Left ventricle myocardium inferior (tissue), 1 donor: ENCODE results near the gene LOC128125822.

Source experiments
- DNase-seq: peaks from one replicate; pipeline ENCODE4 v3.0.0-alpha.2; 2020
- H3K27ac ChIP-seq: fragments of 200-600 bp; replicated peaks from 2 replicates; pipeline ENCODE4 v1.8.0; 2021
- H3K27me3 ChIP-seq: fragments of 200-600 bp; 2 replicates; pipeline ENCODE4 v1.8.0; 2021; ENCODE audit warnings: low read depth
- H3K36me3 ChIP-seq: fragments of 200-600 bp; 2 replicates; pipeline ENCODE4 v1.8.0; 2021
- H3K4me1 ChIP-seq: fragments of 200-600 bp; 2 replicates; pipeline ENCODE4 v1.8.0; 2021
- H3K4me3 ChIP-seq: fragments of 200-600 bp; 2 replicates; pipeline ENCODE4 v1.8.0; 2021; ENCODE audit warnings: mild to moderate bottlenecking, moderate library complexity
- H3K9me3 ChIP-seq: fragments of 200-600 bp; replicated peaks from 2 replicates; pipeline ENCODE4 v1.8.0; 2021
- CTCF ChIP-seq: fragments of 200-600 bp; IDR thresholded peaks from 2 replicates; pipeline ENCODE4 v1.8.0; 2021; ENCODE audit warnings: antibody characterized with exemption, mild to moderate bottlenecking, borderline replicate concordance
- intact Hi-C: fragments of 100-400 bp; cut with micrococcal nuclease; formaldehyde crosslinking; loops from one replicate; pipeline ENCODE4 v1.11.0; 2022
- donor health status: DM: no; HTN: yes; CAD: no; lungs with severe emphysema.

LOC128125822 gene

GRCh38 chr6:63533952-63534351, 38.3 kb upstream of the LOC128125822 start:
- TF ChIP-seq CTCF, result no peak
- Histone ChIP-seq H3K27ac (no peak overlapping the region), H3K4me3 (no peak overlapping the region), H3K36me3 (no peaks in the 10 kb centered on the region), H3K27me3 (no peaks in the 10 kb centered on the region), H3K9me3 (no peaks in the 10 kb centered on the region), H3K4me1 (no peaks in the 10 kb centered on the region)
- DNase-seq, result no peak
- intact Hi-C loops, result no loop called here

GRCh38 chr6:63537201-63537958, 34.9 kb upstream of the LOC128125822 start:
- Histone ChIP-seq H3K4me3 (no peak overlapping the region), H3K27me3 (peaks cover 10% of the 10 kb centered on the region), H3K27ac (no peak overlapping the region), H3K9me3 (no peaks in the 10 kb centered on the region), H3K4me1 (no peaks in the 10 kb centered on the region), H3K36me3 (no peaks in the 10 kb centered on the region)
- TF ChIP-seq CTCF, result no peak
- intact Hi-C loops, result no loop called here
- DNase-seq, result no peak

- Histone ChIP-seq H3K36me3 (no peaks in the 10 kb centered on the region), H3K4me3 (no peak overlapping the region), H3K9me3 (no peaks in the 10 kb centered on the region), H3K4me1 (no peaks in the 10 kb centered on the region), H3K27ac (no peak overlapping the region), H3K27me3 (peaks cover 10% of the 10 kb centered on the region)
- intact Hi-C loops, result no loop called here
- no peak for DNase-seq
- no peak for TF ChIP-seq CTCF
Measured at GRCh38 chr6:63537959-63538300, 34.4 kb upstream of the LOC128125822 start.

GRCh38 chr6:63538550-63538949, 33.7 kb upstream of the LOC128125822 start:
- DNase-seq, result no peak
- intact Hi-C loops, result no loop called here

GRCh38 chr6:63543001-63543400, 29.3 kb upstream of the LOC128125822 start:
- Histone ChIP-seq H3K27ac (no peak overlapping the region), H3K36me3 (no peaks in the 10 kb centered on the region), H3K27me3 (peaks cover 13% of the 10 kb centered on the region), H3K4me1 (no peaks in the 10 kb centered on the region), H3K9me3 (no peaks in the 10 kb centered on the region), H3K4me3 (no peak overlapping the region)
- intact Hi-C loops, result no loop called here
- no peak for TF ChIP-seq CTCF
- DNase-seq, result no peak

More at GRCh38 chr6:63538550-63538949, 33.7 kb upstream of the LOC128125822 start:
- H3K27me3 ChIP-seq, result peaks cover 10% of the 10 kb centered on the region
- no peak for TF ChIP-seq CTCF
- H3K4me1 ChIP-seq, result no peaks in the 10 kb centered on the region
- H3K9me3 ChIP-seq, result no peaks in the 10 kb centered on the region
- no peak overlapping the region for H3K4me3 ChIP-seq
- H3K27ac ChIP-seq, result no peak overlapping the region
- no peaks in the 10 kb centered on the region for H3K36me3 ChIP-seq
